Astrocyte of the spinal cord (primary cell): ENCODE data around the gene VPS4A.

ENCODE experiments used
- DNase-seq: peaks from one replicate; pipeline ENCODE4 v3.0.0; 2011; ENCODE audit warnings: low read depth, low spot score
- H3K4me3 ChIP-seq: 2 replicates; pipeline ENCODE4 v1.5.1; 2011; ENCODE audit warnings: low read depth, mild to moderate bottlenecking, low read length, moderate library complexity
- CTCF ChIP-seq: IDR thresholded peaks from 2 replicates; pipeline ENCODE4 v1.5.1; 2012; ENCODE audit warnings: low read depth, mild to moderate bottlenecking, low read length, inconsistent platforms
- in situ Hi-C: cut with HindIII; loops from 2 replicates; pipeline ENCODE4 v1.10.0; 2017; ENCODE audit warnings: low sequenced_read_pairs

The VPS4A gene

GRCh38 chr16:69324585-69325253 lies 13.6 kb downstream of the VPS4A start:
- TF ChIP-seq CTCF = no peak
- H3K4me3 ChIP-seq = no peak overlapping the region
- in situ Hi-C loops = no loop called here
- DNase-seq = no peak

GRCh38 chr16:69325784-69326171 lies 14.6 kb downstream of the VPS4A start:
- in situ Hi-C loops = no loop called here
- no peak overlapping the region for H3K4me3 ChIP-seq
- no peak for DNase-seq
- no peak for TF ChIP-seq CTCF

- no peak for DNase-seq
- in situ Hi-C loops = no loop called here
- no peak overlapping the region for H3K4me3 ChIP-seq
- no peak for TF ChIP-seq CTCF
Measured at GRCh38 chr16:69326172-69326873, 15.2 kb downstream of the VPS4A start.

GRCh38 chr16:69327585-69328310 lies 16.6 kb downstream of the VPS4A start:
- TF ChIP-seq CTCF = no peak
- no peak for DNase-seq
- in situ Hi-C loops = no loop called here
- no peak overlapping the region for H3K4me3 ChIP-seq

- in situ Hi-C loops = no loop called here
- peak overlapping the region; percentile 65 for H3K4me3 ChIP-seq
- peak; percentile 70 for DNase-seq
- TF ChIP-seq CTCF = no peak
Measured at GRCh38 chr16:69328854-69329316, 17.7 kb downstream of the VPS4A start.

- peak; percentile 25 for DNase-seq
- in situ Hi-C loops = no loop called here
- TF ChIP-seq CTCF = no peak
- H3K4me3 ChIP-seq = peak overlapping the region; percentile 65
Measured at GRCh38 chr16:69329369-69330285, 18.5 kb downstream of the VPS4A start.
